ENCODE results near the gene CACNA1H. TPM values are rescaled to one million over a fixed set of nuclear protein-coding genes. Genes with fewer than 3 reads are reported as not detected.

CACNA1H gene
- total RNA-seq, 1 experiment from 2014 or later = 31.1 TPM

DNA sequence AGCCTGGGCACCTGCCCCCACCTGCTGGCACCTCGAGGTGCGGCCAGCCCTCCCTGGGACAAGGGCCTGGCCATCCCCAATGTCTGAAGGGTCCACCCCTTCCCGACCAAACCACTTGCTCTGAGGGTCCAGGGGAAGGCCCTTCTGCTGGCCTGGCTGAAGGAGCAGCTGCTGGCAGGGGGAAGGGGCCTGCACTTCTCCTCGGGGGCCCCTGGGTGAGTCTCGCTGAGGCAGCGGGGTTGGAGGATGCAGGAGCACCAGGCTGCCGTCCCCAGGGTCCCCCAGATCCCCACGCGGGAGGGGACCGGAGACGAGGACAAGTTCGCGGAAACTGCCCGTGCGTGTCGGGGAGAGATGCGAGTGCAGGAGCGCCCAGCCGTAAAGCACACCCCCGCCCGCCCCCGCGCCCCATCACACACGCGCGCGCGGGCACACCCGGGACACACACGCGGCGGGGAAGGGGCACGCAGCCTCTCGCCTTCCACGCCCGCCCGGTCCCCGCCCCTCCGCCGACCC is 725 bp upstream of the CACNA1H start:
- TF ChIP-seq, protein P1, sequence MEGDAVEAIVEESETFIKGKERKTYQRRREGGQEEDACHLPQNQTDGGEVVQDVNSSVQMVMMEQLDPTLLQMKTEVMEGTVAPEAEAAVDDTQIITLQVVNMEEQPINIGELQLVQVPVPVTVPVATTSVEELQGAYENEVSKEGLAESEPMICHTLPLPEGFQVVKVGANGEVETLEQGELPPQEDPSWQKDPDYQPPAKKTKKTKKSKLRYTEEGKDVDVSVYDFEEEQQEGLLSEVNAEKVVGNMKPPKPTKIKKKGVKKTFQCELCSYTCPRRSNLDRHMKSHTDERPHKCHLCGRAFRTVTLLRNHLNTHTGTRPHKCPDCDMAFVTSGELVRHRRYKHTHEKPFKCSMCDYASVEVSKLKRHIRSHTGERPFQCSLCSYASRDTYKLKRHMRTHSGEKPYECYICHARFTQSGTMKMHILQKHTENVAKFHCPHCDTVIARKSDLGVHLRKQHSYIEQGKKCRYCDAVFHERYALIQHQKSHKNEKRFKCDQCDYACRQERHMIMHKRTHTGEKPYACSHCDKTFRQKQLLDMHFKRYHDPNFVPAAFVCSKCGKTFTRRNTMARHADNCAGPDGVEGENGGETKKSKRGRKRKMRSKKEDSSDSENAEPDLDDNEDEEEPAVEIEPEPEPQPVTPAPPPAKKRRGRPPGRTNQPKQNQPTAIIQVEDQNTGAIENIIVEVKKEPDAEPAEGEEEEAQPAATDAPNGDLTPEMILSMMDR (IDR thresholded peaks at IDR 0.05) = no peak
- TF ChIP-seq SIN3A (IDR thresholded peaks at IDR 0.05; ENCODE audit: borderline replicate concordance, insufficient read depth, low read depth, low read length) = 0 out of 2 replicates have a peak, but pooled peaks have one; percentile 33
- H3K27ac ChIP-seq (ENCODE audit: low read length) = peak overlapping the region; percentile 59
- no TSS peak for BruUV-seq (replicated peaks)
- CTCF ChIA-PET = no interaction called here
- peak overlapping the region; percentile 27 to 32 for H3K4me3 ChIP-seq (ENCODE audit: low read depth in 2 of 2, low read length in 2 of 2)
- H3K4me1 ChIP-seq (ENCODE audit: control insufficient read depth, insufficient read depth, low read length) = peaks cover 34% of the 10 kb centered on the region
- POLR2A ChIA-PET = no interaction called here
- H3K27me3 ChIP-seq (ENCODE audit: control insufficient read depth, insufficient read depth, low read length) = no peaks in the 10 kb centered on the region
- intact Hi-C loops (cut with micrococcal nuclease; ENCODE audit: unreplicated experiment) (no loop called here), in situ Hi-C loops (cut with HindIII; ENCODE audit: low pct_unique_long_range_greater_than_20kb, low sequenced_read_pairs) (no loop called here)
- DNase-seq (ENCODE audit: low read depth, low spot score) (no peak), ATAC-seq (no peak; the same call in 1 of the 2 replicates)
- no peaks in the 10 kb centered on the region for H3K36me3 ChIP-seq (ENCODE audit: control insufficient read depth, insufficient read depth, low read length)
- H3K9me3 ChIP-seq (ENCODE audit: control insufficient read depth, insufficient read depth, low read depth, low read length) = no peaks in the 10 kb centered on the region

DNA sequence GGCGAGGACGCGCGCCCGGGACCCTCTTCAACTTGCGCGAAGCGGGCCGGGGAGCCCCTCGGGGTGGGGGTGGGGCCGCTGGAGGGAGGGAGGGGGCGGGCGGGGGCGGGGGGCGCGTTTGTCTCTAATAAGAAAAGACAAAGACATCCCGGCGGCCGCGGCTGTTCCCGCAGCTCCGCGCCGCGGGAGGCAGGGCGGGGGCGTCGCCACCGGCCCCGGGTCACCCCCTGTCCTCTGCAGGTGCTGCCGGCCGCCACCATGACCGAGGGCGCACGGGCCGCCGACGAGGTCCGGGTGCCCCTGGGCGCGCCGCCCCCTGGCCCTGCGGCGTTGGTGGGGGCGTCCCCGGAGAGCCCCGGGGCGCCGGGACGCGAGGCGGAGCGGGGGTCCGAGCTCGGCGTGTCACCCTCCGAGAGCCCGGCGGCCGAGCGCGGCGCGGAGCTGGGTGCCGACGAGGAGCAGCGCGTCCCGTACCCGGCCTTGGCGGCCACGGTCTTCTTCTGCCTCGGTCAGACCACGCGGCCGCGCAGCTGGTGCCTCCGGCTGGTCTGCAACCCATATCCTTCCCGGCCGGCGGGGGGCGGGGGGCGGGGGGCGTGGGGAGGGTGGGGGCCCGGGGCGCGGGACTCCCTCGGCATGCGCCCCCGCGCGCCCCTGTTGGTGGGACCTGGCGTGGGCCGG is 714 bp downstream of the CACNA1H start:
- ChIA-PET POLR2A (no interaction called here), CTCF (interaction anchor here (0.6 kb wide), 1 partner anchor 11 kb away, joined by 5 read pairs; no protein-coding TSS in a partner anchor)
- DNase-seq (ENCODE audit: low read depth, low spot score) = no peak
- TF ChIP-seq, protein P2, sequence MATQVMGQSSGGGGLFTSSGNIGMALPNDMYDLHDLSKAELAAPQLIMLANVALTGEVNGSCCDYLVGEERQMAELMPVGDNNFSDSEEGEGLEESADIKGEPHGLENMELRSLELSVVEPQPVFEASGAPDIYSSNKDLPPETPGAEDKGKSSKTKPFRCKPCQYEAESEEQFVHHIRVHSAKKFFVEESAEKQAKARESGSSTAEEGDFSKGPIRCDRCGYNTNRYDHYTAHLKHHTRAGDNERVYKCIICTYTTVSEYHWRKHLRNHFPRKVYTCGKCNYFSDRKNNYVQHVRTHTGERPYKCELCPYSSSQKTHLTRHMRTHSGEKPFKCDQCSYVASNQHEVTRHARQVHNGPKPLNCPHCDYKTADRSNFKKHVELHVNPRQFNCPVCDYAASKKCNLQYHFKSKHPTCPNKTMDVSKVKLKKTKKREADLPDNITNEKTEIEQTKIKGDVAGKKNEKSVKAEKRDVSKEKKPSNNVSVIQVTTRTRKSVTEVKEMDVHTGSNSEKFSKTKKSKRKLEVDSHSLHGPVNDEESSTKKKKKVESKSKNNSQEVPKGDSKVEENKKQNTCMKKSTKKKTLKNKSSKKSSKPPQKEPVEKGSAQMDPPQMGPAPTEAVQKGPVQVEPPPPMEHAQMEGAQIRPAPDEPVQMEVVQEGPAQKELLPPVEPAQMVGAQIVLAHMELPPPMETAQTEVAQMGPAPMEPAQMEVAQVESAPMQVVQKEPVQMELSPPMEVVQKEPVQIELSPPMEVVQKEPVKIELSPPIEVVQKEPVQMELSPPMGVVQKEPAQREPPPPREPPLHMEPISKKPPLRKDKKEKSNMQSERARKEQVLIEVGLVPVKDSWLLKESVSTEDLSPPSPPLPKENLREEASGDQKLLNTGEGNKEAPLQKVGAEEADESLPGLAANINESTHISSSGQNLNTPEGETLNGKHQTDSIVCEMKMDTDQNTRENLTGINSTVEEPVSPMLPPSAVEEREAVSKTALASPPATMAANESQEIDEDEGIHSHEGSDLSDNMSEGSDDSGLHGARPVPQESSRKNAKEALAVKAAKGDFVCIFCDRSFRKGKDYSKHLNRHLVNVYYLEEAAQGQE (IDR thresholded peaks at IDR 0.05; ENCODE audit: insufficient read depth in 1 of 2, low read depth in 2 of 2, low read length in 1 of 2) = no peak
- TF ChIP-seq POLR2AphosphoS5 (IDR thresholded peaks at IDR 0.05; ENCODE audit: low read depth, low read length) (no peak), TCF7L2 (IDR thresholded peaks at IDR 0.05; ENCODE audit: low read depth, low read length) (no peak), SIN3A (IDR thresholded peaks at IDR 0.05; ENCODE audit: borderline replicate concordance, insufficient read depth, low read depth, low read length) (no peak)
- TF ChIP-seq, protein P1 (IDR thresholded peaks at IDR 0.05) = no peak
- no TSS peak for BruUV-seq (replicated peaks)
- Histone ChIP-seq H3K27ac (ENCODE audit: low read length) (no peak overlapping the region), H3K4me3 (ENCODE audit: low read depth in 2 of 2, low read length in 2 of 2) (peak overlapping the region; percentile 43 to 46), H3K27me3 (ENCODE audit: control insufficient read depth, insufficient read depth, low read length) (no peaks in the 10 kb centered on the region), H3K9me3 (ENCODE audit: control insufficient read depth, insufficient read depth, low read depth, low read length) (no peaks in the 10 kb centered on the region), H3K4me1 (ENCODE audit: control insufficient read depth, insufficient read depth, low read length) (peaks cover 34% of the 10 kb centered on the region), H3K36me3 (ENCODE audit: control insufficient read depth, insufficient read depth, low read length) (no peaks in the 10 kb centered on the region)
- intact Hi-C loops (cut with micrococcal nuclease; ENCODE audit: unreplicated experiment) (no loop called here), in situ Hi-C loops (cut with HindIII; ENCODE audit: low pct_unique_long_range_greater_than_20kb, low sequenced_read_pairs) (no loop called here)
- no peak for ATAC-seq
